H9 (cell line): Measurements from ENCODE around the gene GPR108. TPM values are rescaled to one million over a fixed set of nuclear protein-coding genes. Genes with fewer than 3 reads are reported as not detected.
A peak's percentile ranks its signal among the peaks of the same experiment; 100 is the strongest.

Experiments used
- DNase-seq: peaks from one replicate; pipeline ENCODE4 v3.0.0-alpha.2; 2017
- H2AFZ ChIP-seq: one replicate; pipeline ENCODE4 v1.6.1; 2013; ENCODE audit warnings: mild to moderate bottlenecking, low read length, control low read depth, moderate library complexity
- H2AK5ac ChIP-seq: 2 replicates; pipeline ENCODE4 v1.6.1; 2013; ENCODE audit warnings: low read length, control low read depth, mixed read lengths; ENCODE audit not compliant: insufficient read length
- H2BK120ac ChIP-seq: one replicate; pipeline ENCODE4 v1.6.1; 2013; ENCODE audit warnings: low read depth, mild to moderate bottlenecking, low read length, control low read depth, inconsistent platforms; ENCODE audit not compliant: poor library complexity, severe bottlenecking
- H2BK12ac ChIP-seq: 2 replicates; pipeline ENCODE4 v1.6.1; 2013; ENCODE audit warnings: low read length, control low read depth, mixed read lengths, low read depth; ENCODE audit not compliant: insufficient read length
- H2BK15ac ChIP-seq: 2 replicates; pipeline ENCODE4 v1.6.1; 2013; ENCODE audit warnings: low read depth, low read length, control low read depth
- H2BK20ac ChIP-seq: one replicate; pipeline ENCODE4 v1.6.1; 2013; ENCODE audit warnings: low read depth, mild to moderate bottlenecking, low read length, control low read depth, inconsistent platforms; ENCODE audit not compliant: poor library complexity, severe bottlenecking
- H2BK5ac ChIP-seq: 2 replicates; pipeline ENCODE4 v1.6.1; 2013; ENCODE audit warnings: low read length, control low read depth, mixed read lengths; ENCODE audit not compliant: insufficient read length
- H3K14ac ChIP-seq: 2 replicates; pipeline ENCODE4 v1.6.1; 2013; ENCODE audit warnings: low read length, control low read depth; ENCODE audit not compliant: insufficient read depth
- H3K18ac ChIP-seq: 2 replicates; pipeline ENCODE4 v1.6.1; 2013; ENCODE audit warnings: low read depth, mild to moderate bottlenecking, mixed read lengths, low read length, control low read depth; ENCODE audit not compliant: insufficient read length
- H3K23ac ChIP-seq: 2 replicates; pipeline ENCODE4 v1.6.1; 2013; ENCODE audit warnings: low read length, control low read depth, mixed read lengths, low read depth; ENCODE audit not compliant: insufficient read length
- H3K23me2 ChIP-seq: 2 replicates; pipeline ENCODE4 v1.6.1; 2013; ENCODE audit warnings: low read depth, mild to moderate bottlenecking, mixed read lengths, low read length, control low read depth; ENCODE audit not compliant: insufficient read length, poor library complexity, severe bottlenecking
- H3K27ac ChIP-seq: 2 replicates; pipeline ENCODE4 v1.5.1; 2013; ENCODE audit warnings: low read length, control low read depth, mixed read lengths, low read depth; ENCODE audit not compliant: insufficient read length
- H3K27me3 ChIP-seq: 2 replicates; pipeline ENCODE4 v1.6.1; 2013; ENCODE audit warnings: low read length, control low read depth, inconsistent platforms; ENCODE audit not compliant: insufficient read depth
- H3K4ac ChIP-seq: 2 replicates; pipeline ENCODE4 v1.6.1; 2013; ENCODE audit warnings: low read depth, mild to moderate bottlenecking, control low read depth, inconsistent platforms, low read length, moderate library complexity
- H3K4me1 ChIP-seq: 2 replicates; pipeline ENCODE4 v1.6.1; 2013; ENCODE audit warnings: low read length, control low read depth, inconsistent platforms; ENCODE audit not compliant: insufficient read depth
- H3K4me2 ChIP-seq: 2 replicates; pipeline ENCODE4 v1.6.1; 2013; ENCODE audit warnings: low read length, control low read depth, mixed read lengths; ENCODE audit not compliant: insufficient read length, insufficient read depth
- H3K56ac ChIP-seq: 2 replicates; pipeline ENCODE4 v1.6.1; 2013; ENCODE audit warnings: low read depth, mild to moderate bottlenecking, mixed read lengths, low read length, control low read depth; ENCODE audit not compliant: insufficient read length
- H3K79me1 ChIP-seq: 2 replicates; pipeline ENCODE4 v1.6.1; 2013; ENCODE audit warnings: low read depth, mild to moderate bottlenecking, moderate library complexity, low read length, control low read depth, inconsistent platforms; ENCODE audit not compliant: insufficient read depth, poor library complexity, severe bottlenecking
- H3K79me2 ChIP-seq: 2 replicates; pipeline ENCODE4 v1.6.1; 2013; ENCODE audit warnings: low read length, control low read depth, inconsistent platforms; ENCODE audit not compliant: insufficient read depth
- H3K9ac ChIP-seq: 2 replicates; pipeline ENCODE4 v1.6.1; 2013; ENCODE audit warnings: low read length, control low read depth, mixed read lengths; ENCODE audit not compliant: insufficient read length; ENCODE audit errors: extremely low read depth
- H3K9me3 ChIP-seq: one replicate; pipeline ENCODE4 v1.6.1; 2013; ENCODE audit warnings: low read depth, low read length, inconsistent platforms; ENCODE audit not compliant: control insufficient read depth
- H3T11ph ChIP-seq: one replicate; pipeline ENCODE4 v1.6.1; 2013; ENCODE audit warnings: mild to moderate bottlenecking, low read length, control low read depth, inconsistent platforms
- H4K20me1 ChIP-seq: one replicate; pipeline ENCODE4 v1.6.1; 2013; ENCODE audit not compliant: control insufficient read depth, insufficient read length, insufficient read depth
- H4K5ac ChIP-seq: 2 replicates; pipeline ENCODE4 v1.6.1; 2013; ENCODE audit warnings: low read depth, mild to moderate bottlenecking, mixed read lengths, low read length, control low read depth; ENCODE audit not compliant: insufficient read length
- H4K8ac ChIP-seq: replicated peaks from 2 replicates; pipeline ENCODE4 v1.6.1; 2013; ENCODE audit warnings: low read length, control low read depth, mixed read lengths, low read depth; ENCODE audit not compliant: insufficient read length
- H4K91ac ChIP-seq: 2 replicates; pipeline ENCODE4 v1.6.1; 2013; ENCODE audit warnings: low read depth, mild to moderate bottlenecking, moderate library complexity, mixed read lengths, low read length, control low read depth; ENCODE audit not compliant: insufficient read length
- H3K27ac Mint-ChIP-seq, 3 experiments: 2 replicates in 2 of 3; 3 replicates in 1 of 3; pipeline ENCODE4 v1.8.0; 2020 to 2021; ENCODE audit warnings: mixed read lengths in 3 of 3, mild to moderate bottlenecking in 1 of 3, moderate library complexity in 1 of 3
- H3K27me3 Mint-ChIP-seq: 2 replicates; pipeline ENCODE4 v1.8.0; 2021; ENCODE audit warnings: low read depth, mild to moderate bottlenecking, moderate library complexity, mixed read lengths
- H3K36me3 Mint-ChIP-seq, 3 experiments: 2 replicates in 2 of 3; 3 replicates in 1 of 3; pipeline ENCODE4 v1.8.0; 2020 to 2021; ENCODE audit warnings: low read depth in 3 of 3, mixed read lengths in 3 of 3; ENCODE audit not compliant: insufficient read depth in 1 of 3
- H3K4me1 Mint-ChIP-seq, 2 experiments: 2 replicates each; pipeline ENCODE4 v1.8.0; 2020; ENCODE audit warnings: mixed read lengths in 2 of 2
- H3K4me3 Mint-ChIP-seq, 2 experiments: 2 replicates in 1 of 2; 3 replicates in 1 of 2; pipeline ENCODE4 v1.8.0; 2020 to 2021; ENCODE audit warnings: mild to moderate bottlenecking in 2 of 2, mixed read lengths in 2 of 2, moderate library complexity in 1 of 2
- H3K9me3 Mint-ChIP-seq, 2 experiments: 2 replicates in 1 of 2; 3 replicates in 1 of 2; pipeline ENCODE4 v1.8.0; 2020; ENCODE audit warnings: mild to moderate bottlenecking in 2 of 2, mixed read lengths in 2 of 2, moderate library complexity in 1 of 2
- WGBS: extraction: QIAGEN DNeasy Blood & Tissue Kit; methylation state at CpG from one replicate; pipeline ENCODE4 v1.1.7; 2013; ENCODE audit warnings: missing lambda C conversion rate, low lambda C conversion rate, mixed read lengths; ENCODE audit not compliant: insufficient read length; ENCODE audit errors: extremely low coverage; 5-methylcytosine and 5-hydroxymethylcytosine counted together
- total RNA-seq: library from RNA; stranded (reverse); gene quantifications from 2 replicates; pipeline ENCODE4 v1.2.1, GENCODE V29; 2021
- TF ChIP-seq, protein P1 (sequence below): fragments of 200-600 bp; sonication (generic); conservative IDR thresholded peaks from 3 replicates; pipeline ENCODE4 v1.8.0; 2021; ENCODE audit warnings: antibody characterized with exemption, mild to moderate bottlenecking

GPR108 gene
- total RNA-seq, 1 experiment from 2014 or later = 38.2 TPM

DNA sequence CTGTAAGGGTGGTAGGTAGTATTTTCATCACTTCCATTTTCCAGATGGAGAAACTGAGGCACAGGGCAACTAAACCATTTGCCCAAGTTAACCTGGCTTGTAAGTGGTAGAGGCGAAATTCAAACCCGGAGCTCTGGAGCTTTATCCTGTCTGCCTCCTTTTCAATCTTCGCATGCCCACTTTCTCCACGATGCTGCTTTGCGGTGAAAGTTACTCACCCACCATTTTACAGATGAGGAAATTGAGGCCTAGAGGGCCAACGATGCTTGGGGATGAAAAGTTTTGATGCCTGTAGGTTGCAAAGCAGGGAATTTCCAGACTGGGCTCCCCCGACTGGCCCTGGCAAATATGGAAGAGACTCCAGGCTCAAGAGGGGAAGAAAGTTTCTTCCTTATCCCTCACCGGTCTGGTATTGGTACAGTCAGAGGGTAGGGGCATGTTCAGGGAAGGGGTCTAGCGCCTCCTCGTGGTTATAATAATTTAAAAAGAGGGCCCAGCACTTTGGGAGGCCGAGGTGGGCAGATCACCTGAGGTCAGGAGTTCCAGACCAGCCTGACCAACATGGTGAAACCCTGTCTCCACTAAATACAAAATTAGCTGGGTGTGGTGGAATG lies 31.7 kb upstream of the GPR108 start:
- Histone ChIP-seq H3K23ac (no peak overlapping the region), H3K79me2 (no peaks in the 10 kb centered on the region; the same call in 1 of the 2 replicates), H3K23me2 (peaks cover 16% of the 10 kb centered on the region), H4K8ac (no peak overlapping the region), H3K4ac (no peak overlapping the region), H2BK120ac (no peak overlapping the region), H3K79me1 (no peaks in the 10 kb centered on the region), H2AFZ (no peak overlapping the region), H2BK12ac (no peak overlapping the region), H3K9me3 (no peaks in the 10 kb centered on the region), H2AK5ac (no peak overlapping the region), H3K9ac (no peak overlapping the region), H3K4me2 (no peak overlapping the region), H4K5ac (no peak overlapping the region), H3K56ac (no peak overlapping the region), H3K14ac (no peak overlapping the region), H3K27ac (no peak overlapping the region), H3K4me1 (0 out of 2 replicates have a peak, but pooled peaks cover 2% of the 10 kb centered on the region), H4K20me1 (peaks cover 5% of the 10 kb centered on the region), H3K18ac (no peak overlapping the region), H3K27me3 (no peaks in the 10 kb centered on the region), H4K91ac (no peak overlapping the region), H3T11ph (no peak overlapping the region), H2BK15ac (no peak overlapping the region), H2BK5ac (no peak overlapping the region), H2BK20ac (no peak overlapping the region)
- DNase-seq = peak; percentile 62
- H3K4me3 Mint-ChIP-seq = peak overlapping the region in 1 of 2 experiments; percentile 54; a peak in 2 of 5 replicates
- H3K9me3 Mint-ChIP-seq = peaks cover 0 to 5% of the 10 kb centered on the region in 2 experiments; a peak in 3 of 5 replicates
- TF ChIP-seq, protein P1, sequence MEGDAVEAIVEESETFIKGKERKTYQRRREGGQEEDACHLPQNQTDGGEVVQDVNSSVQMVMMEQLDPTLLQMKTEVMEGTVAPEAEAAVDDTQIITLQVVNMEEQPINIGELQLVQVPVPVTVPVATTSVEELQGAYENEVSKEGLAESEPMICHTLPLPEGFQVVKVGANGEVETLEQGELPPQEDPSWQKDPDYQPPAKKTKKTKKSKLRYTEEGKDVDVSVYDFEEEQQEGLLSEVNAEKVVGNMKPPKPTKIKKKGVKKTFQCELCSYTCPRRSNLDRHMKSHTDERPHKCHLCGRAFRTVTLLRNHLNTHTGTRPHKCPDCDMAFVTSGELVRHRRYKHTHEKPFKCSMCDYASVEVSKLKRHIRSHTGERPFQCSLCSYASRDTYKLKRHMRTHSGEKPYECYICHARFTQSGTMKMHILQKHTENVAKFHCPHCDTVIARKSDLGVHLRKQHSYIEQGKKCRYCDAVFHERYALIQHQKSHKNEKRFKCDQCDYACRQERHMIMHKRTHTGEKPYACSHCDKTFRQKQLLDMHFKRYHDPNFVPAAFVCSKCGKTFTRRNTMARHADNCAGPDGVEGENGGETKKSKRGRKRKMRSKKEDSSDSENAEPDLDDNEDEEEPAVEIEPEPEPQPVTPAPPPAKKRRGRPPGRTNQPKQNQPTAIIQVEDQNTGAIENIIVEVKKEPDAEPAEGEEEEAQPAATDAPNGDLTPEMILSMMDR = peak; percentile 77
- H3K27me3 Mint-ChIP-seq = peaks cover 1% of the 10 kb centered on the region; the same call in 1 of the 2 replicates
- H3K4me1 Mint-ChIP-seq = peaks cover 27% of the 10 kb centered on the region in 2 experiments
- peaks cover 0 to 4% (median 0%) of the 10 kb centered on the region in 3 experiments; a peak in 2 of 7 replicates for H3K36me3 Mint-ChIP-seq
- no peak overlapping the region; a peak in 1 of 7 replicates for H3K27ac Mint-ChIP-seq
- WGBS = no CpG with 5 or more reads among the region's 11 CpGs
